ENCODE data around the gene EIF4E.

EIF4E gene

DNA sequence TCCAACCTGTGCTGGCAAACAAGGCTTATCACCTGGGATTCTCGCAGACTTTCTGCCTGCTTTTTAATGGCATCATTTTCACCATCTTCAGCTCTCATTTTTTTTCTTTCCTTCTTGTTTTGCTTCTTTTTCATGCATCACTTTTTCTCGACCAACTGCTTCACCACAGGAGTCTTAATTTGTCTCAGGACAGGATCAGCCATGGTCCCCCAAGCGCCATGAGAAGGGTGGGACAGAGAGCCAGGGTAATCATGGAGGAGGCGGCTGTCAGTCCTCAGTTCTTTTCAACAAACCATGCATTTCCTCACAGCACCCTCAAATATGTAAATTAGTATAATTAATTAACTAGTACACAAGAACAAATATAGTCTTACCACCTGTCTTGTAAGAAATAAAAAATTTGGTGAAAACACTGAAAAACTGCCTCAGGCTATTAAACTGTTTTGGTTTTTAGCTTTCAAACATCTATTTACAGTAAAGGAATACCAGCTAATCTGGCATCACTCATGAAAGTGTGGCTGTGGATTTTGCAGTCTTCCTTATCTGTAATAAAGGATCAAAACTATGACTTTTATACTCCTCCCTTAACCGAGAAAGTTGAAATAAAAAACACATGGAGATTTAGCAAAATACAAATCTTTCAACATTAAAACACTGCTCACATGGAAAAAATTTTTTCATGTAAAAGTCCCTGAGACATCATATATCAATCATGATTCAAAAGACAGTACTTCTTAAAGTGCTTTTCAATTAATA, 19.1 kb downstream of the EIF4E start:
- TF ChIP-seq, protein P1, sequence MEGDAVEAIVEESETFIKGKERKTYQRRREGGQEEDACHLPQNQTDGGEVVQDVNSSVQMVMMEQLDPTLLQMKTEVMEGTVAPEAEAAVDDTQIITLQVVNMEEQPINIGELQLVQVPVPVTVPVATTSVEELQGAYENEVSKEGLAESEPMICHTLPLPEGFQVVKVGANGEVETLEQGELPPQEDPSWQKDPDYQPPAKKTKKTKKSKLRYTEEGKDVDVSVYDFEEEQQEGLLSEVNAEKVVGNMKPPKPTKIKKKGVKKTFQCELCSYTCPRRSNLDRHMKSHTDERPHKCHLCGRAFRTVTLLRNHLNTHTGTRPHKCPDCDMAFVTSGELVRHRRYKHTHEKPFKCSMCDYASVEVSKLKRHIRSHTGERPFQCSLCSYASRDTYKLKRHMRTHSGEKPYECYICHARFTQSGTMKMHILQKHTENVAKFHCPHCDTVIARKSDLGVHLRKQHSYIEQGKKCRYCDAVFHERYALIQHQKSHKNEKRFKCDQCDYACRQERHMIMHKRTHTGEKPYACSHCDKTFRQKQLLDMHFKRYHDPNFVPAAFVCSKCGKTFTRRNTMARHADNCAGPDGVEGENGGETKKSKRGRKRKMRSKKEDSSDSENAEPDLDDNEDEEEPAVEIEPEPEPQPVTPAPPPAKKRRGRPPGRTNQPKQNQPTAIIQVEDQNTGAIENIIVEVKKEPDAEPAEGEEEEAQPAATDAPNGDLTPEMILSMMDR (IDR thresholded peaks at IDR 0.05), result no peak
- no peak for TF ChIP-seq ZFX (IDR thresholded peaks at IDR 0.05; ENCODE audit: borderline replicate concordance)
- peak overlapping the region; percentile 12; the same call in 1 of the 2 replicates for H3K27ac ChIP-seq

DNA sequence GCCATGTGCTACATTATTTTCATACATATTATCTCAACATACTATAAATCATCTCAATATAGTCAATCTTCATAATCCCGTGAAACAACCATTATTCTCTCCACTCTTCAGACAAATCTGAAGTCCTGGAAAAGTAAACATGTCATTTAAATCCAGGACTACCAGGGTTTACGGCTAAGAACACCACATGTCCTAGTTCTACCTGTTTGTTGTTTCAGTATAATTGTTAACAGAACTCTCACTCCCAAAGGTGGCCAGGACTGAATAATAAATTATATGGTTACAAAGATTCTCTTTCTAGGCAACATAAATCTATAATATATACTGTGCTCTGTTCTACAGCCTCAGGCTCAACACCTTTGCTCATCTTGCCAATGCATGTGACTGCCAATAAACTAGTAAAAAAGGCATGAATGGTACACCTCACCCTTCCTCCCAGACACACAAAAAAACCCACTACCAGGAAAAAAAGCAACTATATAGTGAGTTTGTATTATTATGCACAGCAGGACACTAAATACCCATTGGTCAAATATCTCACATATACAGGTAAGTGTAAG, 20.1 kb downstream of the EIF4E start:
- peak overlapping the region; percentile 12; the same call in 1 of the 2 replicates for H3K27ac ChIP-seq
- TF ChIP-seq ZFX (IDR thresholded peaks at IDR 0.05; ENCODE audit: borderline replicate concordance), result no peak
- TF ChIP-seq, protein P1 (IDR thresholded peaks at IDR 0.05), result no peak

DNA sequence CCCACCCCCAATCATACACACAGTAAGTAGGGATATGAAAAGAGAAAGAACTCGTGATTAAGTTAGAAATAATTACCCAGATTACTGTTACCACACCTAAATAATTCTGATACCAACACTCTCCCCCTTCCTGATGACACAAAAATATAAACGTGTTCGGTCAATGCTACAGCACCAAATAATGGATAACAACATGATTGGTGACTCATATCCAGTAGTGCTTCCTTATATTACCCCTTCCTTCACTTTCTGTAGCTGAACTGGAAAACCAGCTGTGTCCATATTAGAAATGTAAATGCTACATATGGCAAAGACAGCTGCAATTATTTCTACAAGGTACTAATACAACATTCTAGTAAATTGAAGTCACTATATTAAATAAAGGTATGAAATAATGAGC, 20.8 kb downstream of the EIF4E start:
- H3K27ac ChIP-seq, result no peak overlapping the region
- TF ChIP-seq, protein P1 (IDR thresholded peaks at IDR 0.05), result no peak
- TF ChIP-seq ZFX (IDR thresholded peaks at IDR 0.05; ENCODE audit: borderline replicate concordance), result no peak

DNA sequence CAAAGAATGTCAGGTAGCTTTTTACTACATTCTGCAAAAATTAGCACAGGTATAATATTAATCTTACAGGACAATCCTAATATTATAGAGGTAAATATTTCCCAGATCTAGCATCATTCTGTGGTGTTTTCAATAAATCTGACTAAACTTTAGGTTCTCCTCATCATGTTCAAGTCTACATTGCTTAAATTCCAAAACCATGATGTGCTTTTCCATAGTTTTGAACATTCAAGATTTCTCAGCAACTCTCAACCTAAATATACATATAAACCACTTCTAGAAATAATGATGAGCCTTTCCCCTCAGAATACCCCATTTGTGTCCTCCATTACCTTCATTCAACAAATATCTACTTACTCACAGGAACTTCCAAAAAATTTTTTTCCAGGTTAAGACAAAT, 23.1 kb downstream of the EIF4E start:
- no peak for TF ChIP-seq ZFX (IDR thresholded peaks at IDR 0.05; ENCODE audit: borderline replicate concordance)
- TF ChIP-seq, protein P1 (IDR thresholded peaks at IDR 0.05), result no peak
- H3K27ac ChIP-seq, result no peak overlapping the region

DNA sequence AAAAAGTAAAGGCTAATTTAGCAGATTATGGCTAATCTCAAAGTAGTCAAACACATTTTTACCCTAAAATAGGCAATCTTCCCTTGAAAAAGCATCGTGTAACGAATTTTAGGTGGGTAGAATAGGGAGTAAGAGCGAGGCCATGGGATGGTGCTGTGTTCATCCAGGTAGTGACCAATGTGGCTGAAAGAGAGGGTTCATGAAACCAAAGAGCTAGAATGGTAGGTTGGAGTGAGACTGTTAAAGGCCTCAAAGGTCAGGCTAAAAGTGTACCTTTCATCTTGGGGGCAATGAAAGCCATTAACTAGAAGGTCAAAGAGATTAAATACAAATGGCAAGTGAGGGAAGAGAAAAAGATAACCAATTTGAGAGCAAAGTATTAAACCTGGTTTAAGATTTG, 23.6 kb downstream of the EIF4E start:
- H3K27ac ChIP-seq, result no peak overlapping the region
- no peak for TF ChIP-seq ZFX (IDR thresholded peaks at IDR 0.05; ENCODE audit: borderline replicate concordance)

DNA sequence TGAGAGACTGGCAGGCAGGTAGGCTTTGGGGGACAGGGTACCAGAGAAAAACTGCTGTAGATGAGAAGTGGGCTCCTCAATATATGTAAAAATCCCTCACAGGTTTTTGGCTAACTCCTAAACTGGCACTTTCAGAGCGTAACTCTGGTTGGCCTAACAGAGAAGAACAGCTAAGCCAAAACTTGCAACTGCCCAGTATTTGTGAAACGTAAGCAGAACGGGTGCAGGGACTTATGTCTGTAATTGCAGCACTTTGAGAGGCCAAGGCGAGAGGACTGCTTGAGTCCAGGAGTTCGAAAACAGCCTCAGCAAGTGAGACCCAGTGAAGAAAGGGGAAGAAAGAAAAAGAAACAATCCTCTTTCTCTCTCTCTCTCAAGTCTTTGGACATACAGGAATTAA, 25.0 kb downstream of the EIF4E start:
- TF ChIP-seq ZFX (IDR thresholded peaks at IDR 0.05; ENCODE audit: borderline replicate concordance), result no peak
- TF ChIP-seq, protein P1 (IDR thresholded peaks at IDR 0.05), result no peak
- no peak overlapping the region for H3K27ac ChIP-seq

DNA sequence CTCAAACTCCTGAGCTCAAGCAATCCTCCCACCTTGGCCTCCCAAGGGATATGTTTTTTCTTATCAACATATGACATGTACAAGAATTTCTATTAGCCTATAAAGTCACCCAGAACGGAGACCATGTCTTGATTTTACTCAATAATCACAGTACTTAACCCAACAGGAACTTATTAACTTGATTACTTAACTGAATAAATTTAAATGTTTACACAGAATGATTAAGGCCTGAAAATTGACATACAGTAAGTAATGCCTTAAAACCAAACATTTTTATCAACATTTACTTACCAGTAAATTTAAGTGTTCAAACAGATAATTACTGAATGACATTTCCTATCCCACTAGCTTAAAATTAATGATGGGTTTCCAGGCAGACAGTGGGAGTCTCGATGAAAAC, 25.4 kb downstream of the EIF4E start:
- TF ChIP-seq ZFX (IDR thresholded peaks at IDR 0.05; ENCODE audit: borderline replicate concordance), result no peak
- TF ChIP-seq, protein P1 (IDR thresholded peaks at IDR 0.05), result no peak
- H3K27ac ChIP-seq, result 0 out of 2 replicates have a peak overlapping the region, but pooled peaks have one; percentile 12
